GM08714 (cell line): ENCODE measurements around the gene BBS9.

Source experiments
- H3K4me3 ChIP-seq: fragments of 200-500 bp; sonication (Bioruptor generic); 2 replicates; pipeline ENCODE4 v1.5.1; 2014; ENCODE audit warnings: mild to moderate bottlenecking, low read length, inconsistent platforms
- ZNF274 ChIP-seq: IDR thresholded peaks from 2 replicates; pipeline ENCODE4 v1.6.1; 2012; ENCODE audit warnings: mild to moderate bottlenecking, low read depth, low read length

BBS9 gene

DNA sequence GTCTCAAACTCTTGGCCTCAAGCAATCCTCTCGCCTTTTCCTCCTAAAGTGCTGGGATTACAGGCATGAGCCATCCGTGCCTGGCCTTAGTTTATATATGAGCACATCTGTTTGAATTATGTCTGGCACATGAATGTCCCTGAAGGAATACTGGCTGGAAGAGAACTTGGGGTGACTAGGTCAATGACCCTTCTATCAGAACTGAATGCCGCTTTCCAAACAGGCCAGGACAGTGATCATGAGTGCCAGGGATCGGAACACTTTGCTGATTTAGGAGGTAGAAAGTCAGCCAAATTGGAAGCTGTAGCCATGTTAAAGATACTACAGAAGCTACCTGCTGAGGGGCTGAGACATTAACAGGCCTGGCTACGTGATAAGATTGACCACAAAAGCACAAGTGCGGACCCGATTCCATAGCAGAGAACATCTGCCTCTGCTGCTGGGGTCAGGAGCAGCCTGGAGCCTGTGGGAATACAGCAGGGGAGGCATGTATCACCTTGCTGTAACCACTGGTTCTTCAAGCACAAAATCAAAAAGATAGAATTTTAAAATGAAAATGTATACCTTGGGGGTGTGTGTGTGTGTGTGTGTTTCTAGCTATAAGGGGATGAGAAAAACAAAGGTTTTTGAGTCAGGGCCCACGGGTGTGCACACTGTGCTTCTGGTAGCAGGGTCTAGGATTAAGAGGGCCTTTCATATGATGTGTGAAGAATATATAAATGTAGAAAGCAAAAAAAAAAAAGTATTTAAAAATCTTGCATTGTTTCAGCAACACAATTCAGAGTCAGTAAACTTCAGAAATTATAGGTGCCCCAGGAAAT, 293.7 kb downstream of the BBS9 start:
- H3K4me3 ChIP-seq, result no peak overlapping the region
- no peak for TF ChIP-seq ZNF274

DNA sequence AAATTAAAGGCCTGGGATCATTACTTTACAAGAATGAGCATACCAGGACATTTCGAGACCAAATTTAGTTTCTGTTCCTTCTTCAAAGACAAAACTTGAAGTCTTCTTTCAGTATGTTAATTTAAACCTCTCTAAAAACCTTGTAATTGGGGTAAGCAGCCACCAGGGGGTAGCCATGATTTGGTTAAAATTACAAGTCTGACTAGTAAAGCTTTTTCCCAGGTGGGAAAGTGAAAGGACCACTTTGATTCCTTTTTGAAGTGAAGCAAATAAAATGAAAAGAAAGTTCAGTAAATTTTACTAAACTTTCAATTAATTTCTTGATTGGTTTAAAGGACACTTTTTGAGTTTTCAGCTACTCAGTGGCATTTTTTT, 294.3 kb downstream of the BBS9 start:
- TF ChIP-seq ZNF274, result no peak
- no peak overlapping the region for H3K4me3 ChIP-seq

DNA sequence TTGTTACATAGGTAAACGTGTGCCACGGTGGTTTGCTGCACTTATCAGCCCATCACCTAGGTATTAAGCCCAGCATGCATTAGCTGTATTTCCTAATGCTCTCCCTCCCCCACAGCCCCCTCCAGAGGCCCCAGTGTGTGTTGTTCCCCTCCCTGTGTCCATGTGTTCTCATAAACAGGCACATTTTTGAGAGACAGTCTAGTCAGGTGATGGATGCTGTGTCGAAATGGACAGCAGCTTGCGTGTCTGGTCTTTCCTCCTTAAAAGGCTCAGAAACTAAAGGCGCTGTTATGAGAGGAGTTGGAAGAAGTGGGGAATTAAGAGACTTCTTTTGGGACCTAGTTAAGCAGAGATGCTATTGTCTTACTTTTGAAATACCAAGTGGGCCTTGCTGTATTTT, 296.0 kb downstream of the BBS9 start:
- no peak for TF ChIP-seq ZNF274
- H3K4me3 ChIP-seq, result no peak overlapping the region

DNA sequence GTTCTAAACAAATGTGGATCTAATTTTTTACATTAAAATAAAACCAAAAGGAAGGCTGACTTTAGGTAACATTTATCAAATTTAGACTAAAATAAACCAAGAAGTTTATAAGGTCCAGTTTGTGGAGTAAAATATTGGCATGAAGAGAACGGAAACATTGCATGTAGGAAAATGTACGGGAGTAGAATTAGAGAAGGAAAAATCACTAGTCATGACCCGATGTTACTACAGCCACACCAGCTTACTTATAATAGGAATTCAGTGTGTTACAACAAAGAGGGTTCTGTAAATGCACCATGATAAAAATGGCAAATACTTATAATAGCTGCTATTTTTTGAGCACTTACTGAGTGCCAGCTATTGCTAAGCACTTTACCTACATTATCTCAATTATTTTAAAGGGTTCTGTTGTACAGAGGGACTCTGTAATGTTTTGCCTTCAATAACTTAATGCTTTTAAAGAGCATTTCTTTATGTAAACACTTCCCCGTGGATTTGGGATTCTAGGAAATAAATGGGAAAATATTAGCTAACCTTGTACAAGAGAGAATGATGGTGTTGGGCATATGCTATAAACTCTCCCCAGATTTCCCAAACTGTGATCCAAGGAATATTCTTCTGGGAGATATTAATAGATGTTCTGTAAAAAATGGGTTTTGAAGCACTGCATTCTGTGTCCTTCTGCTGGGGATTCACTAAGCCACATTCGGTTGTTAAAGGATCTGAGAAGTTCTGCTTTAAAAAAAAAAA, 296.7 kb downstream of the BBS9 start:
- no peak for TF ChIP-seq ZNF274
- H3K4me3 ChIP-seq, result no peak overlapping the region

DNA sequence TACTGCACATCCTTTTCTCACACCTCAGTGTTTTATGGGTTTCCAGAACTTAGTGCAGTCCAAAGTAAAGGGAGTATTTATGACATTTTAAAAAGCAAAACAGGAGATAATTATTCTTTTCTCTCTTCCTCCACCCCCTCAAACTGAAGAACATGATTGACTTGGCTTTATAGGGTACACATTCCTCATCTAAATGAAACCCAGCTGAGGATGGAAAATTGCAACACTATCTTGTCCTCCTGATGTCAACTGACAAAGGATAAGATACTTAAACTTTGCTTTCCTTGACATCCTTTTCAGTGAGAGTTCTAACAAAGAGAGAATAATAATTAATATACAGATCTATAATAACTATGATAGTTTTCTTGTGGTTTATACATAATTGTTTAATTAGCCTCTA, 299.1 kb downstream of the BBS9 start:
- TF ChIP-seq ZNF274, result no peak
- no peak overlapping the region for H3K4me3 ChIP-seq

DNA sequence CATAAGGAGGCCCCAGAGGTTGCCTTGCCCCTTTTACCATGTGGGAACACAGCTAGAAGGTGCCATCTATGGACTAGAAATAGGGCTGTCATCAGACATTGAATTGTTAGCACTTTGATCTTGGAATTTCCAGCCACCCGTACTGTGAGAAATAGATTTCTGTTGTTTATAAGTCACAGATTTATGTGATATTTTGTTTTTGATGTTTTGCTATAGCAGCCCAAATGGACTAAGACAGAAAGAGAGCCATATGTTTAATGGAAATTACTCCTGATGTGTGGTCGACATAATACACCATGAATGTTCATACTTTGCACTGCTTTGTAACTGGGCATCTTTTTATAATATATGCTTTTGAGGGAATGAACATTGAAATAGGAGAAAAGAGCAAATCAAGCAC, 302.2 kb downstream of the BBS9 start:
- no peak for TF ChIP-seq ZNF274
- no peak overlapping the region for H3K4me3 ChIP-seq

DNA sequence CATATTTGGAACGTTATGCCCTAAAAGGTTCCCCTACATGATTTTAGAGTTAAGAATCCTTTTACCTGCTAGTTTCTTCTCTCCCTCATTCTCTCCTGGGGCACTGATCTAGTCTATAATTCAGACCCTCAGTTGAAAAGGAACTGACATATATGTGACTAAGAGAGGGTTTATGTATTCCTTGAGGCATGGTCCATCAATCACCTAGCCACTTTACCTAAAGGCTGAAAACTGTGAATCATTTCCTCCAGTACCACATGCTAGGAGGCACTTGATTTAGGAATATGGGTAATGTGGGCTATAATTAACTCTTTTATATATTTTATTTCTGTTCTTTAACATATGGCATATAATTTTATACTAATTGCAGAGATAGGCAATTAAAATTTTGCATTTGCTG, 303.5 kb downstream of the BBS9 start:
- no peak for TF ChIP-seq ZNF274
- H3K4me3 ChIP-seq, result no peak overlapping the region

DNA sequence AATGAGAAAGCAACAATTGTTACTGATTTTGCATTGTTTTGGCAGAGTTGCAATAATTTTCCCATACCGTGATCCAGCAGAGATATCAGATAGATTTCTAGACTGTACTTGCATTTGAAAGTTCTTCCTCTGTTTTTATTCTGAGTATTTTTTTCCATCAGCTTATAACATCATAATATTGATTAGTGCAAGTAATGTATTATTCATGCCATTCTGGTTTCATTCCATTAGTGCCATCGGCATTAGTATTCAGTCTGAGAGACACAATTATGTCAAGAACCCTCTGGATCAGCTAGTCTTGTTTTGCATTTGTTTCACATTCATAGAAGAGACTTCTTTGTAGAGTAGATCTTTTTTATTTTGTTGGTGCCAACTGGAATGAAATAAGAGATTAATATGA, 304.0 kb downstream of the BBS9 start:
- no peak for TF ChIP-seq ZNF274
- no peak overlapping the region for H3K4me3 ChIP-seq

DNA sequence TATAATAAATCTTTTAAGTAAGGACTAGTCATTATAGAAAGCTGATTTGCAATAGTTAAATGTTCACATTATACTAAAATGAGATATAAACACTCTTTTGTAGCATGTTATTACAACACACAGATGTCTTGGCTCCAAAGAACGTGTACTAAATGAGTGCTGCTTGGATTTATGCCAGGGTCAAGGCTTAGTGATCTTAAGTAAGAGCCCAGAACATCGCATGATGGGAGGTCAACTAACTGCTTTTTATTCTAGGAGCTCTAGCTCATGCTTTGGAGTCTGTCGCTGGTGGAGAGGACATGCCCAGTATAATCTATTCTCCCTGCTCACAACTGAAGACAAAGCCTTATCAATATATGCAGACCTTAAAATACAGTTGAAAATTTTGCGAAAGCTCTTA, 315.1 kb downstream of the BBS9 start:
- TF ChIP-seq ZNF274, result no peak
- no peak overlapping the region for H3K4me3 ChIP-seq

DNA sequence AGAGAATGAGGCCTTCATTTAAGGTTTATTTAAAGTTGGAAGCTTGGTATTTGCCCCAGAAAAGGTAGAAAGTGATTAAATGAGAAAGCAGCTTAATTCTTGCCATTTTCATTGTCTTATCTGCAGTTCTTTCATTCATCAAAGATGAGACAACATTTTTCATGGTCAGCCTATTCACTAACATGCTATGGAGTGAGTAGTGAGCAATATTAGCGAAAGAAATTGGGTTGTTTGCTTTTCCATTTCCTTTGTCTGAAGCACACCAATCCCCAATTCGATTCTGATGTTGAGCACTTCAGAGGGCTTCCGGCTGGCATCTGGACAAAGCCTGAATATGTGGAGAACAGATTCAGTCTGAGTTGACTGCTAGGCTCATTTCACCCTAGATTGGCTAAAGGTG, 317.2 kb downstream of the BBS9 start:
- H3K4me3 ChIP-seq, result no peak overlapping the region
- no peak for TF ChIP-seq ZNF274

DNA sequence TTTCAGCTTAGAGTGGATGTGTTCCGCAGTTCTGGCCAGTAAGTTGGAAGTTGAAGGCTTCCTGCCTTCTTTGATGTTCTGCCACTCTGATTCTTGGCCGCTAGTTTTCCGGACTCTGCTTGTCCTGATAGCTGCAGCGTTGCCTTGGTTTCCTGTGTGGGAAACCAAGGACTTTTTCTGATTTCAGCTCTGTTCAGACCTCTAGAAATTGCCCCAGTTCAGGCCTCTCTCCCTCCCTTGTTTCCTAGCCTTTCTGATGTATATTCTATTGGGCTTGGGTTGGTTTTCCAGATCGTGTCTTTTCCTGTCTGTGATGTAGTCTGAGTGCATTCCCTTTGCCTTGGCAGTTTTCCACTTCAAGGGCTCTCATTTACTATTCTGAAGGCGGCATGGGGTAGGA, 318.7 kb downstream of the BBS9 start:
- no peak overlapping the region for H3K4me3 ChIP-seq
- no peak for TF ChIP-seq ZNF274

DNA sequence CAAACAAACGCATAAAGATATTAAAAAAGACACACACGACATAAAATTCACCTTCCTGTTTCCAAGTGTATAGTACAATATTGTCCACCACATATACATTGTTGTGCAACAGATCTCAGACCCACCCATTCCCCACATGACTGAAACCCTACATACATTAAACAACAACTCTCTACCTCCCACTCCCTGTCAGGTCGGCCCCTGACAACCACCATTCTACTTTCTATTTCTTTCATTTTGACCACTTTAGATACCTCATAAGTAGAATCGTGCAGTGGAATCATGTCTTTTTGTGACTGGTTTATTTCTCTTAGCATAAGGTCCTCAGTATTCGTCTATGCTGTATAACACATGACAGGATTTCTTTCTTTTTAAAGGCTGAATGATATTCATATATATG, 320.5 kb downstream of the BBS9 start:
- TF ChIP-seq ZNF274, result no peak
- no peak overlapping the region for H3K4me3 ChIP-seq

DNA sequence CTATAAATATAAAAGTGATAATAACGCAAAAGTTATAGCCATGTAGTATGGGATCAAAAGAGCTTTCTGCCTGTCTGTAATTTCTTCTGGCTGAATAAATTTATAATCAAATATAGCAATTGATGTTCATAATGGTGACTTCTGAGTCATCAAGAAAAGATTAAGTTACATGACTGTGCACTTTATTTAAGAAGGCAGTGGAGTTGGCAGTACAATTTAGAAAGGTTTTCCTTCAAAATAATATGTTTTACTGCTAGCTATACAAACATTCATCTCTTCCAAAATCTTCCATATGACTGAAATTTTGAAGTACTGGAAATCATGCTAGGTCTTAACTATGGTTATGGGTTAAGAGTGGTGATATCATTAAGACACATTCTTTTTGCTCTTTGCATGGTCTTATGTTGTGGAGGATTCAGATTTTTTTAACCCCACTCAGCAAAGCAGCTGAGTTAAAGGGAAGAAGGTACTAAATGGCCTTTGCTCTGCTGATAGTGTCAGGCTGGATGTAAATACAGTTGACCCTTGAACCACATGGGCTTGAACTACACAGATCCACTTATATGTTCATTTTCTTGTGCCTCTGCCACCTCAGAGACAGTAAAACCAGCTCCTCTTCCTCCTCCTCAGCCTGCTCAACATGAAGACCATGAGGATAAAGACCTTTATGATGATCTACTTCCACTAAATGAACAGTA, 323.6 kb downstream of the BBS9 start:
- H3K4me3 ChIP-seq, result no peak overlapping the region
- TF ChIP-seq ZNF274, result no peak

DNA sequence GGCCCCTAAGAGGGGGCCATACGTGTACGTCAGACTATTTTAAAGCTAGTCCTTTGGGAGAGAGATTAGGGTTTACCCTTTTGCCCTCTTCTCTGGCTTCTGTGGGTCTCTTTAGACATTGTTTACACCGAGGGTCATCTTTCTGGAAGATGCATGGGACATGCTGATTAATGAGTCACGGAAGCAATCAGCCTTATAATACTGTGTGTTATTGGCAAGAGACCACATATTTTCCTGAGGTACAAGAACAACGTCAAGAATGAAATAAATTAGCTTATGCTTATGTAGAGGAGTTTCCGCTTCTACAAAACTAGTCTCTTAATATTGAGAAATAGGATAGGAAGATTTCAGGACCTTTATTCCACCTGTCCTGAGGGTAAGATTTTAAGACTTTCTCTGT, 327.7 kb downstream of the BBS9 start:
- TF ChIP-seq ZNF274, result no peak

DNA sequence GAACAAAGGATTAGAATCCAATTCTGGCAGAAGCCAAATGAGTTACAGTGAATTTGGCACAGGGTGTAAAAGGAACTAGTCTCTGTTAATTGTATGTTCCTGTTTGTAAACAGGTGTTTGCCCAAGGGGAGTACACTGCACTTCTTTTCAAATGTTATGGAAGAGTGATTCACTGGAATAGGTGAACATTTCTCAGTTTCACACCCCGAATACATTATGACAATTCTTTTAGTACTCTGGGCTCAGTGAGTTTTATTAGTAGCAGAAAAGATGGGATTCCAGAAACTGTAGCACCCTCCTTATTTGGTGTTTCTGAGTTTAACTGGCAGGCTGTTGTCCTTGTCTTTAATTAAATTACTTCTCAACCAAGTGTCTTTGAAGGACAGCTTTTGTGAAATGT, 329.2 kb downstream of the BBS9 start:
- no peak for TF ChIP-seq ZNF274

More for the DNA sequence above, 327.7 kb downstream of the BBS9 start:
- H3K4me3 ChIP-seq, result no peak overlapping the region

More for the DNA sequence above, 329.2 kb downstream of the BBS9 start:
- no peak overlapping the region for H3K4me3 ChIP-seq
